Nephron (organoid): ENCODE results near the gene FAM131C.

ENCODE experiments used
- H3K27ac Mint-ChIP-seq, 3 experiments: 2 replicates each; pipeline ENCODE4 v1.8.0; 2020; ENCODE audit warnings: mixed read lengths in 3 of 3, mild to moderate bottlenecking in 2 of 3, moderate library complexity in 1 of 3
- H3K27me3 Mint-ChIP-seq: 2 replicates; pipeline ENCODE4 v1.8.0; 2021; ENCODE audit warnings: low read depth, mild to moderate bottlenecking, moderate library complexity, mixed read lengths
- H3K36me3 Mint-ChIP-seq: 2 replicates; pipeline ENCODE4 v1.8.0; 2020; ENCODE audit warnings: low read depth, mixed read lengths
- H3K4me1 Mint-ChIP-seq: 2 replicates; pipeline ENCODE4 v1.8.0; 2020; ENCODE audit warnings: mixed read lengths
- H3K4me3 Mint-ChIP-seq, 3 experiments: 2 replicates each; pipeline ENCODE4 v1.8.0; 2020; ENCODE audit warnings: mild to moderate bottlenecking in 3 of 3, mixed read lengths in 3 of 3, moderate library complexity in 2 of 3
- H3K9me3 Mint-ChIP-seq: 2 replicates; pipeline ENCODE4 v1.8.0; 2020; ENCODE audit warnings: mixed read lengths
- CTCF ChIP-seq, 3 experiments: fragments of 200-600 bp; sonication (generic); IDR thresholded peaks; one replicate each; pipeline ENCODE4 v1.5.0; 2021; ENCODE audit warnings: antibody characterized with exemption in 3 of 3; ENCODE audit not compliant: unreplicated experiment in 3 of 3

FAM131C gene

GRCh38 chr1:16009030-16009460 is 64.4 kb downstream of the FAM131C start:
- Mint-ChIP-seq H3K27ac (no peak overlapping the region), H3K27me3 (no peaks in the 10 kb centered on the region), H3K36me3 (no peaks in the 10 kb centered on the region), H3K4me1 (peaks cover 8% of the 10 kb centered on the region), H3K9me3 (no peaks in the 10 kb centered on the region), H3K4me3 (no peak overlapping the region)
- peak; percentile 95 to 97 (median 97) for TF ChIP-seq CTCF (IDR thresholded peaks at IDR 0.05; ENCODE audit: unreplicated experiment in 3 of 3)
